ENCODE data around the gene SLC41A3.
"Not testable (repeated sequence)": the region's sequence is repeated elsewhere in the genome, so short reads cannot be mapped to it uniquely, and the experiment has no call there.

SLC41A3 gene

GRCh38 chr3:126039870-126040269, 44.1 kb downstream of the SLC41A3 start:
- H3K27ac ChIP-seq (ENCODE audit: low read depth, low read length): no peak overlapping the region
- no peaks in the 10 kb centered on the region for H3K27me3 ChIP-seq (ENCODE audit: control insufficient read depth in 1 of 2, insufficient read depth in 2 of 2, low read length in 2 of 2)
- no peak overlapping the region for H3K4me3 ChIP-seq (ENCODE audit: low read depth in 1 of 2, low read length in 2 of 2)
- H3K9ac ChIP-seq (ENCODE audit: low read length): no peak overlapping the region
- H3K4me1 ChIP-seq (ENCODE audit: insufficient read depth, low read length): no peaks in the 10 kb centered on the region
- H3K36me3 ChIP-seq (ENCODE audit: insufficient read depth, low read length): no peaks in the 10 kb centered on the region
- no peaks in the 10 kb centered on the region for H3K9me3 ChIP-seq (ENCODE audit: low read length)

GRCh38 chr3:126038791-126039190, 45.1 kb downstream of the SLC41A3 start:
- not testable (repeated sequence) for H3K27me3 ChIP-seq (ENCODE audit: control insufficient read depth in 1 of 2, insufficient read depth in 2 of 2, low read length in 2 of 2); H3K36me3 ChIP-seq (ENCODE audit: insufficient read depth, low read length); H3K27ac ChIP-seq (ENCODE audit: low read depth, low read length); H3K4me3 ChIP-seq (ENCODE audit: low read depth in 1 of 2, low read length in 2 of 2); H3K4me1 ChIP-seq (ENCODE audit: insufficient read depth, low read length); H3K9ac ChIP-seq (ENCODE audit: low read length); H3K9me3 ChIP-seq (ENCODE audit: low read length)

- H3K36me3 ChIP-seq (ENCODE audit: insufficient read depth, low read length): no peaks in the 10 kb centered on the region
These were observed 47.8 kb downstream of the SLC41A3 start for GRCh38 chr3:126036056-126036549.

GRCh38 chr3:126035362-126036050, 48.4 kb downstream of the SLC41A3 start:
- no peaks in the 10 kb centered on the region for H3K27me3 ChIP-seq (ENCODE audit: control insufficient read depth in 1 of 2, insufficient read depth in 2 of 2, low read length in 2 of 2)
- no peaks in the 10 kb centered on the region for H3K36me3 ChIP-seq (ENCODE audit: insufficient read depth, low read length)
- no peaks in the 10 kb centered on the region for H3K4me1 ChIP-seq (ENCODE audit: insufficient read depth, low read length)
- H3K9ac ChIP-seq (ENCODE audit: low read length): no peak overlapping the region
- no peak overlapping the region for H3K27ac ChIP-seq (ENCODE audit: low read depth, low read length)
- H3K4me3 ChIP-seq (ENCODE audit: low read depth in 1 of 2, low read length in 2 of 2): no peak overlapping the region
- H3K9me3 ChIP-seq (ENCODE audit: low read length): no peaks in the 10 kb centered on the region

More at GRCh38 chr3:126036056-126036549, 47.8 kb downstream of the SLC41A3 start:
- no peaks in the 10 kb centered on the region for H3K27me3 ChIP-seq (ENCODE audit: control insufficient read depth in 1 of 2, insufficient read depth in 2 of 2, low read length in 2 of 2)
- H3K4me1 ChIP-seq (ENCODE audit: insufficient read depth, low read length): no peaks in the 10 kb centered on the region
- no peak overlapping the region for H3K27ac ChIP-seq (ENCODE audit: low read depth, low read length)
- H3K9me3 ChIP-seq (ENCODE audit: low read length): no peaks in the 10 kb centered on the region
- H3K4me3 ChIP-seq (ENCODE audit: low read depth in 1 of 2, low read length in 2 of 2): no peak overlapping the region
- H3K9ac ChIP-seq (ENCODE audit: low read length): no peak overlapping the region

GRCh38 chr3:126034481-126035361, 49.2 kb downstream of the SLC41A3 start:
- H3K4me3 ChIP-seq (ENCODE audit: low read depth in 1 of 2, low read length in 2 of 2): no peak overlapping the region
- no peaks in the 10 kb centered on the region for H3K36me3 ChIP-seq (ENCODE audit: insufficient read depth, low read length)
- no peak overlapping the region for H3K9ac ChIP-seq (ENCODE audit: low read length)
- H3K9me3 ChIP-seq (ENCODE audit: low read length): no peaks in the 10 kb centered on the region
- no peak overlapping the region for H3K27ac ChIP-seq (ENCODE audit: low read depth, low read length)
- no peaks in the 10 kb centered on the region for H3K27me3 ChIP-seq (ENCODE audit: control insufficient read depth in 1 of 2, insufficient read depth in 2 of 2, low read length in 2 of 2)
- H3K4me1 ChIP-seq (ENCODE audit: insufficient read depth, low read length): no peaks in the 10 kb centered on the region

GRCh38 chr3:126033765-126034164, 50.2 kb downstream of the SLC41A3 start:
- H3K27ac ChIP-seq (ENCODE audit: low read depth, low read length): no peak overlapping the region
- peaks cover 5% of the 10 kb centered on the region for H3K36me3 ChIP-seq (ENCODE audit: insufficient read depth, low read length)

GRCh38 chr3:126033051-126033745, 50.7 kb downstream of the SLC41A3 start:
- peaks cover 5% of the 10 kb centered on the region for H3K36me3 ChIP-seq (ENCODE audit: insufficient read depth, low read length)
- no peak overlapping the region for H3K9ac ChIP-seq (ENCODE audit: low read length)
- no peaks in the 10 kb centered on the region for H3K27me3 ChIP-seq (ENCODE audit: control insufficient read depth in 1 of 2, insufficient read depth in 2 of 2, low read length in 2 of 2)
- H3K4me3 ChIP-seq (ENCODE audit: low read depth in 1 of 2, low read length in 2 of 2): no peak overlapping the region
- no peaks in the 10 kb centered on the region for H3K9me3 ChIP-seq (ENCODE audit: low read length)
- no peak overlapping the region for H3K27ac ChIP-seq (ENCODE audit: low read depth, low read length)
- H3K4me1 ChIP-seq (ENCODE audit: insufficient read depth, low read length): no peaks in the 10 kb centered on the region

More at GRCh38 chr3:126033765-126034164, 50.2 kb downstream of the SLC41A3 start:
- Histone ChIP-seq H3K4me3 (ENCODE audit: low read depth in 1 of 2, low read length in 2 of 2) (no peak overlapping the region), H3K4me1 (ENCODE audit: insufficient read depth, low read length) (no peaks in the 10 kb centered on the region), H3K9me3 (ENCODE audit: low read length) (no peaks in the 10 kb centered on the region), H3K9ac (ENCODE audit: low read length) (no peak overlapping the region), H3K27me3 (ENCODE audit: control insufficient read depth in 1 of 2, insufficient read depth in 2 of 2, low read length in 2 of 2) (no peaks in the 10 kb centered on the region)

GRCh38 chr3:126031981-126032471, 51.9 kb downstream of the SLC41A3 start:
- H3K9ac ChIP-seq (ENCODE audit: low read length): no peak overlapping the region
- peaks cover 5% of the 10 kb centered on the region for H3K36me3 ChIP-seq (ENCODE audit: insufficient read depth, low read length)
- H3K4me3 ChIP-seq (ENCODE audit: low read depth in 1 of 2, low read length in 2 of 2): no peak overlapping the region

GRCh38 chr3:126030455-126030854, 53.5 kb downstream of the SLC41A3 start:
- Histone ChIP-seq H3K9ac (ENCODE audit: low read length) (no peak overlapping the region), H3K4me3 (ENCODE audit: low read depth in 1 of 2, low read length in 2 of 2) (no peak overlapping the region), H3K4me1 (ENCODE audit: insufficient read depth, low read length) (no peaks in the 10 kb centered on the region), H3K9me3 (ENCODE audit: low read length) (no peaks in the 10 kb centered on the region), H3K27me3 (ENCODE audit: control insufficient read depth in 1 of 2, insufficient read depth in 2 of 2, low read length in 2 of 2) (no peaks in the 10 kb centered on the region), H3K27ac (ENCODE audit: low read depth, low read length) (no peak overlapping the region), H3K36me3 (ENCODE audit: insufficient read depth, low read length) (peaks cover 5% of the 10 kb centered on the region)

More at GRCh38 chr3:126031981-126032471, 51.9 kb downstream of the SLC41A3 start:
- H3K27ac ChIP-seq (ENCODE audit: low read depth, low read length): no peak overlapping the region
- H3K9me3 ChIP-seq (ENCODE audit: low read length): no peaks in the 10 kb centered on the region
- no peaks in the 10 kb centered on the region for H3K27me3 ChIP-seq (ENCODE audit: control insufficient read depth in 1 of 2, insufficient read depth in 2 of 2, low read length in 2 of 2)
- H3K4me1 ChIP-seq (ENCODE audit: insufficient read depth, low read length): no peaks in the 10 kb centered on the region

GRCh38 chr3:126029241-126029640, 54.7 kb downstream of the SLC41A3 start:
- Histone ChIP-seq H3K9me3 (ENCODE audit: low read length) (no peaks in the 10 kb centered on the region), H3K27ac (ENCODE audit: low read depth, low read length) (no peak overlapping the region), H3K9ac (ENCODE audit: low read length) (no peak overlapping the region), H3K4me3 (ENCODE audit: low read depth in 1 of 2, low read length in 2 of 2) (no peak overlapping the region), H3K36me3 (ENCODE audit: insufficient read depth, low read length) (peaks cover 5% of the 10 kb centered on the region), H3K27me3 (ENCODE audit: control insufficient read depth in 1 of 2, insufficient read depth in 2 of 2, low read length in 2 of 2) (no peaks in the 10 kb centered on the region), H3K4me1 (ENCODE audit: insufficient read depth, low read length) (no peaks in the 10 kb centered on the region)

- Histone ChIP-seq H3K27me3 (ENCODE audit: control insufficient read depth in 1 of 2, insufficient read depth in 2 of 2, low read length in 2 of 2) (no peaks in the 10 kb centered on the region), H3K4me1 (ENCODE audit: insufficient read depth, low read length) (no peaks in the 10 kb centered on the region), H3K9ac (ENCODE audit: low read length) (no peak overlapping the region), H3K36me3 (ENCODE audit: insufficient read depth, low read length) (peaks cover 5% of the 10 kb centered on the region), H3K9me3 (ENCODE audit: low read length) (no peaks in the 10 kb centered on the region), H3K4me3 (ENCODE audit: low read depth in 1 of 2, low read length in 2 of 2) (no peak overlapping the region), H3K27ac (ENCODE audit: low read depth, low read length) (no peak overlapping the region)
These were observed 55.8 kb downstream of the SLC41A3 start for GRCh38 chr3:126028096-126028495.

Data from muscle layer of colon (tissue), 2 donors.